RWPE1 (cell line): ENCODE results near the gene DNAJC6.
A peak's percentile ranks its signal among the peaks of the same experiment; 100 is the strongest.

Experiments
- CTCF ChIA-PET: fragments of 350-600 bp; sonication (Branson Sonifier 250); formaldehyde crosslinking; extraction: SDS; loops from one replicate; lab custom pipeline; 2021; lab: Yijun Ruan, JAX
- POLR2A ChIA-PET: fragments of 400-600 bp; formaldehyde crosslinking; extraction: SDS; loops from one replicate; lab custom pipeline; 2020; ENCODE audit warnings: antibody characterized with exemption; ENCODE audit not compliant: low non-redundant PET; lab: Yijun Ruan, JAX
- DNase-seq: peaks from one replicate; pipeline ENCODE4 v3.0.0; 2012; ENCODE audit warnings: low spot score
- H3K27ac ChIP-seq: fragments of 450-650 bp; 2 replicates; pipeline ENCODE4 v1.5.1; 2017
- TF ChIP-seq, protein P1 (sequence below): fragments of 450-650 bp; conservative IDR thresholded peaks from 2 replicates; pipeline ENCODE4 v1.5.1; 2017; ENCODE audit warnings: low read depth, mild to moderate bottlenecking

The DNAJC6 gene

DNA sequence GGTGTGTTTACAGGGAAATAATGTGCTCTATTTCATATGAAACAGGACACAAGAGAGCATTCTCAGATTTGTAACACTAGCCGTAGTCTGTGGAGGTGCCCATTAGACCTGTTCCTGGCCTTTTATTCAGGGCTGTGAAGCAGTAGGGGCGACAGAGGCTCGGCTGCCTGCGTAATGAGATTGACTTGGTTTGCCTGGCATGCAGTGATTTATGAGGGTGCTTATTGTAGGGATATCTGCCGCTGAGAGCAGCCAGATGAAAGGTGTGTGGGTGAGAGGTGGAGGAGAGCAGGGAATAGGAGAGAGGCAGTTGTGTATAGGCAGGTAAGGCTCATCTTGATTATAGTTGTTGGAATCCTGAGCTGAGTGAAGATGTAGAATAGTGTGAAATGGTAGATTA is 51.3 kb downstream of the DNAJC6 start:
- TF ChIP-seq, protein P1, sequence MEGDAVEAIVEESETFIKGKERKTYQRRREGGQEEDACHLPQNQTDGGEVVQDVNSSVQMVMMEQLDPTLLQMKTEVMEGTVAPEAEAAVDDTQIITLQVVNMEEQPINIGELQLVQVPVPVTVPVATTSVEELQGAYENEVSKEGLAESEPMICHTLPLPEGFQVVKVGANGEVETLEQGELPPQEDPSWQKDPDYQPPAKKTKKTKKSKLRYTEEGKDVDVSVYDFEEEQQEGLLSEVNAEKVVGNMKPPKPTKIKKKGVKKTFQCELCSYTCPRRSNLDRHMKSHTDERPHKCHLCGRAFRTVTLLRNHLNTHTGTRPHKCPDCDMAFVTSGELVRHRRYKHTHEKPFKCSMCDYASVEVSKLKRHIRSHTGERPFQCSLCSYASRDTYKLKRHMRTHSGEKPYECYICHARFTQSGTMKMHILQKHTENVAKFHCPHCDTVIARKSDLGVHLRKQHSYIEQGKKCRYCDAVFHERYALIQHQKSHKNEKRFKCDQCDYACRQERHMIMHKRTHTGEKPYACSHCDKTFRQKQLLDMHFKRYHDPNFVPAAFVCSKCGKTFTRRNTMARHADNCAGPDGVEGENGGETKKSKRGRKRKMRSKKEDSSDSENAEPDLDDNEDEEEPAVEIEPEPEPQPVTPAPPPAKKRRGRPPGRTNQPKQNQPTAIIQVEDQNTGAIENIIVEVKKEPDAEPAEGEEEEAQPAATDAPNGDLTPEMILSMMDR, result no peak
- POLR2A ChIA-PET, result no interaction called here

DNA sequence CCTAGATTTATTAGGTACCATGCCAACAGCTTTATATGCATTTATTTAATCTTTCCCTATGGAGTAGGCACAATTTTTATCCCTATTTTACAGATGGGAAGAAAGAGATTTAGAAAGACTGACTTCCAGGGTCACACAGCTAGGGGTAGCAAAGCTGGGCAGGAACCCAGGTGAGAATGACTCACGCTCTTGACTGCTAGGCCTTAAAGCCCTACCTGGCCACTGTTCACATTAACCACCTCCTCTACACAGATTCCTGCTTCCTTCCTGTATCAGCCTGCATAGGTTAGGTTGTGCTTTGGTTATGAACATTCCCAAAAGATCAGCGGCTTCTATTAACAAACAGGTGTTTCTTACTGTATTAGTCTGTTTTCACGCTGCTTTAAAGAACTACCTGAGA is 53.2 kb downstream of the DNAJC6 start:
- ChIA-PET POLR2A (no interaction called here), CTCF (no interaction called here)
- TF ChIP-seq, protein P1, result no peak
- DNase-seq, result peak; percentile 53
- H3K27ac ChIP-seq, result no peak overlapping the region

More for the DNA sequence above, 51.3 kb downstream of the DNAJC6 start:
- CTCF ChIA-PET, result interaction anchor here (0.5 to 0.8 kb wide), 2 partner anchors 13 to 298 kb away, joined by 3 read pairs; no protein-coding TSS in a partner anchor
- no peak overlapping the region for H3K27ac ChIP-seq
- no peak for DNase-seq

DNA sequence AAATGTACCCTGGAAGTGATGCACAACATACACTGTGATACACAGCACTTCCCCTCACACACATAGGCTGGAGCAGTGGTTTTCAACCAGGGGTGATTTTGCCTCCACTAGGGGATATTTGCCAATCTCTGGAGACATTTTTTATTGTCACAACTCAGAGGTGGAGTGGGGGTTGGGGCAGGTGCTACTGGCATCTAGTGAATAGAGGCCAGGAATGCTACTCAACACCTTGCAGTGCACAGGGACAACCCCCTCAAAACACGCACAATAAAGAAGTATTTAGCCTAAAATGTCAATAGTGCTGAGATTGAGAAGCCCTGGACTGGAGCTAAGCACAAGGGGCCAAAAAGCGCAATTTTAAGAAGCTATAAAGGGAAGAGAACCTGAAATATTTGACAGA is 54.1 kb downstream of the DNAJC6 start:
- ChIA-PET CTCF (interaction anchor here (0.6 kb wide), 1 partner anchor 139 kb away, joined by 6 read pairs; no protein-coding TSS in a partner anchor), POLR2A (no interaction called here)
- H3K27ac ChIP-seq, result no peak overlapping the region
- no peak for DNase-seq
- TF ChIP-seq, protein P1, result no peak

DNA sequence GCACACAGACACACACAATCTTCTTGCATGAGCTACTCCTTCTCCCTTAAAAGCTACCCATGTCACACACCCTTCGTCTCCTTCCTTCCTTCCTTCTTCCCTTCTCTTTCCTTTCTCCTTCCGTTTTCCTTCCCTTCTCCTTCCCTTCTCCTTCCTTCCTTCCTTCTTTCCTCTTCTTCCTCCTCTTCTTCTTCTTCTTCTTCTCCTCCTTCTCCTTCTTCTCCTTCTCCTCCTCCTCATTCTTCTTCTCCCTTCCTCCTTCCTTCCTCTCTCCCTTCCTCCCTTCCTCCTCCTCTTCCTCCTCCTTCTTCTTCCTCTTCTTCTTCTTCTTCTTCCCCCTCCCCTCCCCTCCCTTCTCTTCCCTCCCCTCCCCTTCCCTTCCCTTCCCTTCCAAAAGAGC is 59.1 kb downstream of the DNAJC6 start:
- TF ChIP-seq, protein P1, result no peak
- H3K27ac ChIP-seq, result no peak overlapping the region
- no peak for DNase-seq
- CTCF ChIA-PET, result interaction anchor here (0.5 kb wide), 1 partner anchor 1488 kb away, joined by 3 read pairs; no protein-coding TSS in a partner anchor
- POLR2A ChIA-PET, result no interaction called here

DNA sequence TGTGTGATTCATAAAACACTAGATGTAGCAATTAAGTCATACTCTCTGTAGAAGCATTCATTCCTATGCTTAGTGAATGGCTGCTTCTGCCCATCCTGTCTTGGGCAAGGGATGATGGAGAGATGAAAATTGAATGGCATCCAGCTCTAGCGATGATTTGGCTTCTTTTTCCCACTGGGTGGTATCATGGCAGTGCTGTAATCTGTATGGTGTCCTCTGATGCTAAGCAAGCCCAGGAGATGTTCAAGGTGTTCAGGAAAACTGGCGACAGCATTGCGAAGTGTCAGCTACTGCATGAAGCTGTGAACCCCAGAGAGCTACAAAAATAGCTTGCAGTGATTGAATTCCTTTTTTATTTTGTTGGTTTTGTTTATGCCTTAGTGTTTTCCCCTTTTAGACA is 62.2 kb downstream of the DNAJC6 start:
- TF ChIP-seq, protein P1, result no peak
- H3K27ac ChIP-seq, result no peak overlapping the region
- CTCF ChIA-PET, result interaction anchor here (0.5 to 1.2 kb wide), 4 partner anchors 16 to 316 kb away, joined by 3 to 5 read pairs (median 3); no protein-coding TSS in a partner anchor

DNA sequence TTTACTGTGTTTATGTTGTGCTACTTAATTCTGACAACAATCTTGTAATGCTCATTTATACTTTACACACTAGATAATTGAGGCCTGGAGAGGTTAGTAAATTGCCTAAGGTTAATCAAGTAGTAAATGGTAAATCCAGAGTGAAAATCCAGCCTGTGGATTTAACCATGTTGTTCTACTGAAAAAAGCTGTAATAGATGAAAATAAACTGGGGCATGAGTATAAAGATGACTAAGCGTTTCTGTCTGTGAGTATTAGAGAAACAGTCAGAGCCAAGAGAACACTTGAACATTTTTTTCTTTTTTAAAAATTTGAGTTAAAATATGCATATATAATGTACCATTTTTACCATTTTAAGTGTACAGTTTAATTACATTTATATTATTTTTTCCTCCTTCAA is 63.2 kb downstream of the DNAJC6 start:
- ChIA-PET POLR2A (no interaction called here), CTCF (no interaction called here)
- TF ChIP-seq, protein P1, result no peak
- H3K27ac ChIP-seq, result no peak overlapping the region
- no peak for DNase-seq

More for the DNA sequence above, 62.2 kb downstream of the DNAJC6 start:
- POLR2A ChIA-PET, result no interaction called here
- DNase-seq, result no peak
